Activated CD4-positive, alpha-beta T cell treated with anti-CD3 and anti-CD28 coated beads, Interleukin-2, amount 50 U/mL, for 1 hour (primary cell): ENCODE data around the gene AMBP.

Experiments
- DNase-seq: peaks from one replicate; pipeline ENCODE4 v3.0.0-alpha.2; 2020

The AMBP gene

GRCh38 chr9:114071197-114071795 lies 6.8 kb downstream of the AMBP start:
- no peak for DNase-seq

GRCh38 chr9:114070188-114071103 lies 7.7 kb downstream of the AMBP start:
- no peak for DNase-seq

- DNase-seq = no peak
These were observed 8.5 kb downstream of the AMBP start for GRCh38 chr9:114069476-114070187.

GRCh38 chr9:114065304-114065703 lies 12.8 kb downstream of the AMBP start:
- no peak for DNase-seq

- no peak for DNase-seq
These were observed 16.1 kb downstream of the AMBP start for GRCh38 chr9:114061830-114062474.

GRCh38 chr9:114061292-114061691 lies 16.8 kb downstream of the AMBP start:
- DNase-seq = no peak

- DNase-seq = no peak
These were observed 17.4 kb downstream of the AMBP start for GRCh38 chr9:114060711-114061110.

- DNase-seq = no peak
These were observed 18.0 kb downstream of the AMBP start for GRCh38 chr9:114060070-114060469.

- no peak for DNase-seq
These were observed 18.9 kb downstream of the AMBP start for GRCh38 chr9:114059047-114059803.

GRCh38 chr9:114058688-114059046 lies 19.4 kb downstream of the AMBP start:
- no peak for DNase-seq

GRCh38 chr9:114057161-114057885 lies 20.8 kb downstream of the AMBP start:
- no peak for DNase-seq

GRCh38 chr9:114056527-114056926 lies 21.6 kb downstream of the AMBP start:
- no peak for DNase-seq

GRCh38 chr9:114055894-114056293 lies 22.2 kb downstream of the AMBP start:
- no peak for DNase-seq

GRCh38 chr9:114055061-114055460 lies 23.0 kb downstream of the AMBP start:
- DNase-seq = no peak

- no peak for DNase-seq
These were observed 23.9 kb downstream of the AMBP start for GRCh38 chr9:114054191-114054690.

- no peak for DNase-seq
These were observed 24.7 kb downstream of the AMBP start for GRCh38 chr9:114053246-114054005.

GRCh38 chr9:114051706-114052105 lies 26.4 kb downstream of the AMBP start:
- DNase-seq = no peak

GRCh38 chr9:114051281-114051680 lies 26.8 kb downstream of the AMBP start:
- no peak for DNase-seq

- DNase-seq = no peak
These were observed 27.5 kb downstream of the AMBP start for GRCh38 chr9:114050646-114051045.

GRCh38 chr9:114050226-114050568 lies 27.9 kb downstream of the AMBP start:
- DNase-seq = no peak
